MM.1S (cell line): ENCODE data around the gene KIRREL3.

ENCODE experiments used
- EZH2 ChIP-seq: fragments of 300-600 bp; sonication (generic); optimal IDR thresholded peaks from 2 replicates; pipeline ENCODE3; 2017; ENCODE audit warnings: low read depth, mild to moderate bottlenecking, antibody characterized with exemption, low read length, mixed read lengths
- EZH2phosphoT487 ChIP-seq: fragments of 300-600 bp; sonication (generic); IDR thresholded peaks from 2 replicates; pipeline ENCODE4 v1.6.1; 2018; ENCODE audit warnings: antibody characterized with exemption, low read length
- TF ChIP-seq, protein P1 (sequence below): fragments of 300-600 bp; sonication (generic); IDR thresholded peaks from 2 replicates; pipeline ENCODE4 v1.5.1; 2016; ENCODE audit warnings: antibody characterized with exemption, low read length, mixed read lengths

DNA sequence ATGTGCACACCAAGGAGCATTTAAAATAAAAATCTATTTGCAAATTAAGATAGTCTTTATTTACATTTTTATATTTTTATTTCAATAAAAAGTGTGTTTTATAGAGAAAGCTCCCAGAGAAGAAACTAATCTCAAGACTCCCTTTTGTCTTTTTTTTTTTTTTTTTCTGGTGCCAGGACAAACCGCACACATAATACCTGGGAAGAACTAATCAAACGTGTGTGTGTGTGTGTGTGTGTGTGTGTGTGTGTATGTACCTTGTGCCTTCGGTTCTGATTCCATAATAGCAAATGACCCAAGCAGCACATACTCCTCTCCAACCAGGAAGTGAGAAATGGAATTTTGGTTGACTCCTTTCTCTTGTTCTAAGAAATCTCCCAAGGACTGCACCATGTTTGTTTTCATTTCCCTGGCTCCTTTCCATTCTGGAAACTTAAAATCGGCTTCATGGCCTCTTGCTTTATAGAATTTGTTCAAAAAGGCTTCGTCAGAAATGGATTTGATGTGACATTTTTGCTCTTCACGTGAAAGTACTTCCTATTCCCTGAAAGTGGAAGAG lies 579.8 kb downstream of the KIRREL3 start:
- TF ChIP-seq, protein P1, sequence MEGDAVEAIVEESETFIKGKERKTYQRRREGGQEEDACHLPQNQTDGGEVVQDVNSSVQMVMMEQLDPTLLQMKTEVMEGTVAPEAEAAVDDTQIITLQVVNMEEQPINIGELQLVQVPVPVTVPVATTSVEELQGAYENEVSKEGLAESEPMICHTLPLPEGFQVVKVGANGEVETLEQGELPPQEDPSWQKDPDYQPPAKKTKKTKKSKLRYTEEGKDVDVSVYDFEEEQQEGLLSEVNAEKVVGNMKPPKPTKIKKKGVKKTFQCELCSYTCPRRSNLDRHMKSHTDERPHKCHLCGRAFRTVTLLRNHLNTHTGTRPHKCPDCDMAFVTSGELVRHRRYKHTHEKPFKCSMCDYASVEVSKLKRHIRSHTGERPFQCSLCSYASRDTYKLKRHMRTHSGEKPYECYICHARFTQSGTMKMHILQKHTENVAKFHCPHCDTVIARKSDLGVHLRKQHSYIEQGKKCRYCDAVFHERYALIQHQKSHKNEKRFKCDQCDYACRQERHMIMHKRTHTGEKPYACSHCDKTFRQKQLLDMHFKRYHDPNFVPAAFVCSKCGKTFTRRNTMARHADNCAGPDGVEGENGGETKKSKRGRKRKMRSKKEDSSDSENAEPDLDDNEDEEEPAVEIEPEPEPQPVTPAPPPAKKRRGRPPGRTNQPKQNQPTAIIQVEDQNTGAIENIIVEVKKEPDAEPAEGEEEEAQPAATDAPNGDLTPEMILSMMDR: no peak
- TF ChIP-seq EZH2 (no peak), EZH2phosphoT487 (no peak)
